AG09309 (cell line): ENCODE results near the gene HES1.
"Not testable (repeated sequence)": the region's sequence is repeated elsewhere in the genome, so short reads cannot be mapped to it uniquely, and the experiment has no call there.

Experiments
- DNase-seq: peaks from one replicate; pipeline ENCODE4 v3.0.0-alpha.2; 2010; ENCODE audit warnings: low read depth
- H3K4me3 ChIP-seq: 2 replicates; pipeline ENCODE4 v1.5.1; 2011; ENCODE audit warnings: mild to moderate bottlenecking, low read depth, low read length, moderate library complexity; ENCODE audit not compliant: control insufficient read depth
- TF ChIP-seq, protein P1 (sequence below): IDR thresholded peaks from 2 replicates; pipeline ENCODE4 v1.5.1; 2011; ENCODE audit warnings: mild to moderate bottlenecking, low read depth, low read length, inconsistent platforms; ENCODE audit not compliant: insufficient read depth, control insufficient read depth; ENCODE audit errors: missing control alignments

Gene HES1

DNA sequence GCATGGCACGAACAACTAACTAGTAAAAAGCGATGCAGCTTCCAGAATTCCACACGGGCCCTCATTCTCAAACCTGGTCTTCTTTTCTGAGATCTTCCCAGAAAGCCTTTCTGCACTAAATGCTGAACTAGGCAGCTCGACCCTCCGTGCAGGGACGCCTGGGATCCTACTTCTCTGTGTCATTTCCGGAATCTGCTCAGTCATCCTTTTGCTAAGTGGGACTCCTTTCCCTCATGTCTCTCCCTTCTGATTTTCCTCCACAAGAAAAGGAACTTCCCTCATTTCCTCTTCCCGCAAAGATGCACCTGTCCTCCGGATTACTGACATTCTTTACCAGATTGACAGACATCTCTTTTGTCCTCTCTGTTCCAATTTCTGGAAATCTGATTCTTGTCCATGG is 9.2 kb upstream of the HES1 start:
- DNase-seq = no peak
- TF ChIP-seq, protein P1, sequence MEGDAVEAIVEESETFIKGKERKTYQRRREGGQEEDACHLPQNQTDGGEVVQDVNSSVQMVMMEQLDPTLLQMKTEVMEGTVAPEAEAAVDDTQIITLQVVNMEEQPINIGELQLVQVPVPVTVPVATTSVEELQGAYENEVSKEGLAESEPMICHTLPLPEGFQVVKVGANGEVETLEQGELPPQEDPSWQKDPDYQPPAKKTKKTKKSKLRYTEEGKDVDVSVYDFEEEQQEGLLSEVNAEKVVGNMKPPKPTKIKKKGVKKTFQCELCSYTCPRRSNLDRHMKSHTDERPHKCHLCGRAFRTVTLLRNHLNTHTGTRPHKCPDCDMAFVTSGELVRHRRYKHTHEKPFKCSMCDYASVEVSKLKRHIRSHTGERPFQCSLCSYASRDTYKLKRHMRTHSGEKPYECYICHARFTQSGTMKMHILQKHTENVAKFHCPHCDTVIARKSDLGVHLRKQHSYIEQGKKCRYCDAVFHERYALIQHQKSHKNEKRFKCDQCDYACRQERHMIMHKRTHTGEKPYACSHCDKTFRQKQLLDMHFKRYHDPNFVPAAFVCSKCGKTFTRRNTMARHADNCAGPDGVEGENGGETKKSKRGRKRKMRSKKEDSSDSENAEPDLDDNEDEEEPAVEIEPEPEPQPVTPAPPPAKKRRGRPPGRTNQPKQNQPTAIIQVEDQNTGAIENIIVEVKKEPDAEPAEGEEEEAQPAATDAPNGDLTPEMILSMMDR = no peak
- H3K4me3 ChIP-seq = no peak overlapping the region

DNA sequence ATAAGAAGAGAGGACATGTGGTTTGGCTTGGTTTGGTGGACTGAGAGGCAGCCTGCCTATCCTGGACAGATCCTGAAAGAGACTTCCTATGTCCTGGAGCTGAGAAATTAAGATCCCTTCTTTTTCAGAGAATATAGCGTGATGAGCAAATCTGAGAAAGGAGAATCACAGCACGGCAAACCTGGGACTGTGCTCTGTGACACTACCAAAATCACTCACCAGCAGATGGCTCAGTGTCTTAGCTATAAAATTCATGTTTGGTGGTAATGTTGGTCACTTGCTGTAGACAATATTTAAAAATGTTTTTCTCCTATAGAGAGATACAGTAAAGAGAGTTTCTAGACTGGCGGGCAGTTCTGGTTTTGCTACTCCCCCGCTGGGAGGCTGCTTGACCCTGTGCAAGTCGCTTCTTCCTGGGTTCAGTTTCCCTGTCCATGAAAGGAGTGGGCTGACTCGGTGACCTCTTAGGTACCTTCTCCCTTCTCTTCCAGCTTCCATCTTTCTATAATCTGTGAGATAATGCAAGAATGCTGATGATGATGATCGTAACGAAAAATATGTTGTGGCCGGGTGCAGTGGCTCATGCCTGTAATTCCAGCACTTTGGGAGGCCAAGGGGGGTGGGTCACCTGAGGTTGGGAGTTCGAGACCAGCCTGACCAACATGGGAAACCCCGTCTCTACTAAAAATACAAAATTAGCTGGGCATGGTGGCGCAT is 7.6 kb upstream of the HES1 start:
- TF ChIP-seq, protein P1 = no peak
- no peak for DNase-seq
- no peak overlapping the region for H3K4me3 ChIP-seq

- DNase-seq, H3K4me3 ChIP-seq: not testable (repeated sequence)
These were observed 7.0 kb upstream of the HES1 start for GRCh38 chr3:194128919-194129295.

- DNase-seq = no peak
- H3K4me3 ChIP-seq = no peak overlapping the region
- TF ChIP-seq, protein P1 = no peak
These were observed 6.3 kb upstream of the HES1 start for GRCh38 chr3:194129581-194130133.

GRCh38 chr3:194130188-194130587 is 5.8 kb upstream of the HES1 start:
- TF ChIP-seq, protein P1 = no peak

DNA sequence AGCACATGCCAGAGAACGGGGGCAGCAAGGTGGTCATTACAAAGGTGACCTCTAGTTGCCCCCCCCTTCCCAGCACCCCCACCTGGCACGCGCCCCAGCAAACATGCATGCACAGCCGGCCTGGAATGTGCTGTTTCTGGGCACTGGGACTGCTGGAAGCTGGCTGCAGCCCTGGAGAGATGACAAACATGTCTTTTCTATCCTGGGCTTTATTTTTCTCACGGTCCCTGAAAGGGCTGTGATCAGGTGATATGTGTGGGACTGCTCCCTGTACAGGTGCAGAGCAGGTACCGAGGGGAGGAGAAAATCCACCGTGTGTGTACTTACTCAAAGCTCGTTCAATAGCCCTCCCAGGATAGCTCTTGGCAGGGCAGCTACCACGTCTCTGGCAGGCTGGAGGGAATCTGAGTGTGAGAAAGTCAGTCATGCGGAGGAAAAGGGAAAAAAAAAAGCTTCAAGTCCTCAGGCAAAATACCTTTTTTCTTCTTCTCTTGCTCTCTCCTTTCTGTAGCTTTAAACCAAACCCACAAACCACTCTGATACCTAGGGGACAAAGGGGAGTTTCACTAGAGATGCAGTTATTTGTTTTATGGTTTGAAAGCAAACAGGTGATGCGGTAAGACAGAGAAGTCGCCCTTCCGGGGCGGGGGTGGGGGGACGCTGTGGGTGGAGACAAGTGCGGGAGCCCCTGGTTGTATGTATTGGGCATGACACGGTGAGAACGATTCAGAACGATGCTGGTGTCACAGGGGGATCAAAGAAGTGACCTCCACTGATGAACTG is 5.0 kb upstream of the HES1 start:
- TF ChIP-seq, protein P1 = no peak
- DNase-seq = no peak
- no peak overlapping the region for H3K4me3 ChIP-seq

More at GRCh38 chr3:194130188-194130587, 5.8 kb upstream of the HES1 start:
- no peak overlapping the region for H3K4me3 ChIP-seq
- no peak for DNase-seq

DNA sequence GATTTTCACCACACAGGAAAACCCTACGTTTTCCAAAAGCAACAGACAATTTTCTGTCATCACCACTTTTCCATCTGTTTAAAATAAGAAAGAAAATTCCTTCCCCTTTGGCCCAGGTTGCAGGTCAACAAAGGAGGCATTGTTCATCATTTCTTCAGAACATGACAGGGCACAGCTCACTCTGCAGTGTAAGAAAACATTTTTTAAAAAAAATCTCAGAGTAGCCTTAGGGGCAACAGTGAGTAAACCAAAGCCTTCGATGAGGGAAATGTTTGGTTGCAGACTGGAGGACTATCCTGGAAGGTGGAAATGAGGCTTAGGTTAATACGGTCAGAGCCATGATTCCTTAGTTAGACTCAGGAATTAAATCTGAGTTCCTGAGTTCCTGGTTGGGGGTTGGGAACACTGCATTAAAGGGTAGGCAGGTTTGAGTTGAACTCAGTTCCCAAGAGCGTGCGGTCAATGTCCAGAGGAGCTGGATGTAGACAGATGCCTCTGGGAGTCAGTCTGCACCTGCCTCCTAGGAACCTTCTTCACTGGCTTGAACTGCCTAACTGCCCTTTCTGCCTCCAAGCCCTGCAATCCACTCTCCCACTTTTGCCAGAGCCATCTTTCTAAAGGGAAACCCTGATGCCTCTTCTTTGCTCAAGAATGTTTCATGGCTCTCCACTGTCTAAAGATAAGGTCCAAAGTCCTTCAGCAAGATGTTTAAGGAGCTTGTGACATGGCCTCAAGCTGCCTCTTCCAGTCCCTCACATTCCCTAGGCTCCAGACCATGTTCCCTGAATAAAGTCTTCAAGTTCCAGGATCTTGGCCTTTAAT is 3.3 kb upstream of the HES1 start:
- no peak for DNase-seq
- H3K4me3 ChIP-seq = no peak overlapping the region
- TF ChIP-seq, protein P1 = no peak
